HUES64 (cell line): ENCODE data around the gene LRRC4C. TPM values are rescaled to one million over a fixed set of nuclear protein-coding genes. Genes with fewer than 3 reads are reported as not detected.

Experiments used
- H3K27ac ChIP-seq: 2 replicates; pipeline ENCODE4 v1.7.0; 2013; ENCODE audit warnings: low read depth, low read length, inconsistent platforms
- H3K27me3 ChIP-seq: 2 replicates; pipeline ENCODE4 v1.6.1; 2013; ENCODE audit warnings: mild to moderate bottlenecking, low read length; ENCODE audit not compliant: insufficient read depth
- H3K36me3 ChIP-seq: 2 replicates; pipeline ENCODE4 v1.6.1; 2013; ENCODE audit warnings: mild to moderate bottlenecking, low read length; ENCODE audit not compliant: insufficient read depth
- H3K4me1 ChIP-seq: 2 replicates; pipeline ENCODE4 v1.6.1; 2013; ENCODE audit warnings: mild to moderate bottlenecking, low read length, moderate library complexity; ENCODE audit not compliant: insufficient read depth
- H3K4me3 ChIP-seq: 2 replicates; pipeline ENCODE4 v1.5.1; 2013; ENCODE audit warnings: mild to moderate bottlenecking, low read length, moderate library complexity
- H3K9ac ChIP-seq: 2 replicates; pipeline ENCODE4 v1.6.1; 2013; ENCODE audit warnings: mild to moderate bottlenecking, low read depth, low read length
- H3K9me3 ChIP-seq: 2 replicates; pipeline ENCODE4 v1.6.1; 2013; ENCODE audit warnings: low read depth, low read length; ENCODE audit not compliant: insufficient read depth
- WGBS: fragments of 150-250, 120-280 bp; methylation state at CpG from one replicate; pipeline ENCODE4 v1.1.7; 2013; ENCODE audit warnings: missing lambda C conversion rate; 5-methylcytosine and 5-hydroxymethylcytosine counted together
- polyA plus RNA-seq, 2 experiments: library from polyadenylated mRNA; stranded (reverse); fragments of 50-300 nt; gene quantifications; one replicate each; pipeline ENCODE4 v1.2.3, GENCODE V29; 2013

The LRRC4C gene
- polyA plus RNA-seq (2013, experiment 1 of 2): 0.75 TPM
- polyA plus RNA-seq (2013, experiment 2 of 2): 1.3 TPM

- peaks cover 6% of the 10 kb centered on the region; the same call in 1 of the 2 replicates for H3K9me3 ChIP-seq
- no peaks in the 10 kb centered on the region for H3K36me3 ChIP-seq
- H3K27me3 ChIP-seq: no peaks in the 10 kb centered on the region
- peaks cover 53% of the 10 kb centered on the region for H3K4me1 ChIP-seq
- no peak within 1 kb of the TSS for H3K4me3 ChIP-seq
- WGBS: 87% methylated on average over 22 of the region's 22 CpGs
- no peak within 1 kb of the TSS for H3K27ac ChIP-seq
- 0 out of 2 replicates have a peak within 1 kb of the TSS, but pooled peaks have one; percentile 9 for H3K9ac ChIP-seq
Measured at GRCh38 chr11:41459465-41460401, at the start of gene LRRC4C. TSS of gene LRRC4C (minus strand) at chr11:41459652.

GRCh38 chr11:41508121-41508520, 48.7 kb upstream of the LRRC4C start:
- 100% methylated on average over 1 of the region's 1 CpG for WGBS
- Histone ChIP-seq H3K4me3 (no peak overlapping the region), H3K9me3 (no peaks in the 10 kb centered on the region), H3K36me3 (no peaks in the 10 kb centered on the region), H3K27me3 (no peaks in the 10 kb centered on the region), H3K27ac (no peak overlapping the region), H3K9ac (no peak overlapping the region), H3K4me1 (peaks cover 18% of the 10 kb centered on the region)

GRCh38 chr11:41499429-41499828, 40.0 kb upstream of the LRRC4C start:
- no peaks in the 10 kb centered on the region for H3K36me3 ChIP-seq
- no peak overlapping the region for H3K4me3 ChIP-seq
- H3K27me3 ChIP-seq: no peaks in the 10 kb centered on the region
- peak overlapping the region; percentile 35; the same call in 1 of the 2 replicates for H3K9ac ChIP-seq
- WGBS: 24% methylated on average over 3 of the region's 3 CpGs
- peaks cover 54% of the 10 kb centered on the region for H3K4me1 ChIP-seq
- peak overlapping the region; percentile 91; the same call in 1 of the 2 replicates for H3K27ac ChIP-seq
- H3K9me3 ChIP-seq: no peaks in the 10 kb centered on the region

GRCh38 chr11:41498726-41499125, 39.3 kb upstream of the LRRC4C start:
- peaks cover 52% of the 10 kb centered on the region for H3K4me1 ChIP-seq
- no peaks in the 10 kb centered on the region for H3K36me3 ChIP-seq
- H3K9me3 ChIP-seq: no peaks in the 10 kb centered on the region
- peak overlapping the region; percentile 91 for H3K27ac ChIP-seq
- H3K4me3 ChIP-seq: no peak overlapping the region
- H3K27me3 ChIP-seq: no peaks in the 10 kb centered on the region
- WGBS: no CpG with 5 or more reads among the region's 1 CpG
- H3K9ac ChIP-seq: peak overlapping the region; percentile 13; the same call in 1 of the 2 replicates

- Histone ChIP-seq H3K9me3 (no peaks in the 10 kb centered on the region), H3K4me1 (peaks cover 44% of the 10 kb centered on the region), H3K36me3 (no peaks in the 10 kb centered on the region), H3K27me3 (no peaks in the 10 kb centered on the region), H3K9ac (peak overlapping the region; percentile 37; the same call in 1 of the 2 replicates), H3K27ac (peak overlapping the region; percentile 93), H3K4me3 (0 out of 2 replicates have a peak overlapping the region, but pooled peaks have one; percentile 0)
- WGBS: 1% methylated on average over 2 of the region's 2 CpGs
Measured at GRCh38 chr11:41497974-41498373, 38.5 kb upstream of the LRRC4C start.

GRCh38 chr11:41494716-41495115, 35.3 kb upstream of the LRRC4C start:
- Histone ChIP-seq H3K36me3 (no peaks in the 10 kb centered on the region), H3K9me3 (no peaks in the 10 kb centered on the region), H3K9ac (no peak overlapping the region), H3K27ac (no peak overlapping the region), H3K4me3 (no peak overlapping the region), H3K4me1 (peaks cover 32% of the 10 kb centered on the region), H3K27me3 (no peaks in the 10 kb centered on the region)
- 88% methylated on average over 1 of the region's 1 CpG for WGBS

- no peak overlapping the region for H3K27ac ChIP-seq
- H3K4me3 ChIP-seq: no peak overlapping the region
- H3K9me3 ChIP-seq: no peaks in the 10 kb centered on the region
- no peaks in the 10 kb centered on the region for H3K36me3 ChIP-seq
- WGBS: 83% methylated on average over 2 of the region's 2 CpGs
- H3K4me1 ChIP-seq: no peaks in the 10 kb centered on the region
- H3K9ac ChIP-seq: no peak overlapping the region
- H3K27me3 ChIP-seq: no peaks in the 10 kb centered on the region
Measured at GRCh38 chr11:41486424-41486823, 27.0 kb upstream of the LRRC4C start.

- no peaks in the 10 kb centered on the region for H3K36me3 ChIP-seq
- no peak overlapping the region for H3K4me3 ChIP-seq
- H3K9me3 ChIP-seq: peaks cover 8% of the 10 kb centered on the region
- H3K4me1 ChIP-seq: no peaks in the 10 kb centered on the region
- H3K27ac ChIP-seq: no peak overlapping the region
- no peaks in the 10 kb centered on the region for H3K27me3 ChIP-seq
- no peak overlapping the region for H3K9ac ChIP-seq
- WGBS: 93% methylated on average over 2 of the region's 3 CpGs
Measured at GRCh38 chr11:41483956-41484355, 24.5 kb upstream of the LRRC4C start.

GRCh38 chr11:41479179-41479578, 19.7 kb upstream of the LRRC4C start:
- Histone ChIP-seq H3K9ac (no peak overlapping the region), H3K27ac (no peak overlapping the region), H3K27me3 (no peaks in the 10 kb centered on the region), H3K9me3 (peaks cover 9% of the 10 kb centered on the region), H3K4me3 (no peak overlapping the region), H3K4me1 (no peaks in the 10 kb centered on the region), H3K36me3 (no peaks in the 10 kb centered on the region)
- WGBS: no CpG with 5 or more reads among the region's 1 CpG

- no CpG with 5 or more reads among the region's 1 CpG for WGBS
- Histone ChIP-seq H3K9ac (no peak overlapping the region), H3K4me1 (peaks cover 44% of the 10 kb centered on the region), H3K9me3 (peaks cover 6% of the 10 kb centered on the region; the same call in 1 of the 2 replicates), H3K4me3 (no peak overlapping the region), H3K27me3 (no peaks in the 10 kb centered on the region), H3K27ac (no peak overlapping the region), H3K36me3 (no peaks in the 10 kb centered on the region)
Measured at GRCh38 chr11:41461057-41461681, 1.7 kb upstream of the LRRC4C start.

GRCh38 chr11:41458641-41459040, 811 bp downstream of the LRRC4C start:
- H3K27ac ChIP-seq: no peak overlapping the region
- H3K9ac ChIP-seq: 0 out of 2 replicates have a peak overlapping the region, but pooled peaks have one; percentile 9
- H3K27me3 ChIP-seq: no peaks in the 10 kb centered on the region
- H3K9me3 ChIP-seq: peaks cover 4% of the 10 kb centered on the region; the same call in 1 of the 2 replicates
- peaks cover 53% of the 10 kb centered on the region for H3K4me1 ChIP-seq
- WGBS: 66% methylated on average over 3 of the region's 7 CpGs
- no peaks in the 10 kb centered on the region for H3K36me3 ChIP-seq
- H3K4me3 ChIP-seq: no peak overlapping the region
